NCI-H345 (cell line): ENCODE measurements around the gene SIPA1.

Experiments
- DNase-seq: peaks from one replicate; lab custom pipeline; 2025; lab: John Stamatoyannopoulos, UW

Gene SIPA1, protein sequence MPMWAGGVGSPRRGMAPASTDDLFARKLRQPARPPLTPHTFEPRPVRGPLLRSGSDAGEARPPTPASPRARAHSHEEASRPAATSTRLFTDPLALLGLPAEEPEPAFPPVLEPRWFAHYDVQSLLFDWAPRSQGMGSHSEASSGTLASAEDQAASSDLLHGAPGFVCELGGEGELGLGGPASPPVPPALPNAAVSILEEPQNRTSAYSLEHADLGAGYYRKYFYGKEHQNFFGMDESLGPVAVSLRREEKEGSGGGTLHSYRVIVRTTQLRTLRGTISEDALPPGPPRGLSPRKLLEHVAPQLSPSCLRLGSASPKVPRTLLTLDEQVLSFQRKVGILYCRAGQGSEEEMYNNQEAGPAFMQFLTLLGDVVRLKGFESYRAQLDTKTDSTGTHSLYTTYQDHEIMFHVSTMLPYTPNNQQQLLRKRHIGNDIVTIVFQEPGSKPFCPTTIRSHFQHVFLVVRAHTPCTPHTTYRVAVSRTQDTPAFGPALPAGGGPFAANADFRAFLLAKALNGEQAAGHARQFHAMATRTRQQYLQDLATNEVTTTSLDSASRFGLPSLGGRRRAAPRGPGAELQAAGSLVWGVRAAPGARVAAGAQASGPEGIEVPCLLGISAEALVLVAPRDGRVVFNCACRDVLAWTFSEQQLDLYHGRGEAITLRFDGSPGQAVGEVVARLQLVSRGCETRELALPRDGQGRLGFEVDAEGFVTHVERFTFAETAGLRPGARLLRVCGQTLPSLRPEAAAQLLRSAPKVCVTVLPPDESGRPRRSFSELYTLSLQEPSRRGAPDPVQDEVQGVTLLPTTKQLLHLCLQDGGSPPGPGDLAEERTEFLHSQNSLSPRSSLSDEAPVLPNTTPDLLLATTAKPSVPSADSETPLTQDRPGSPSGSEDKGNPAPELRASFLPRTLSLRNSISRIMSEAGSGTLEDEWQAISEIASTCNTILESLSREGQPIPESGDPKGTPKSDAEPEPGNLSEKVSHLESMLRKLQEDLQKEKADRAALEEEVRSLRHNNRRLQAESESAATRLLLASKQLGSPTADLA

DNA sequence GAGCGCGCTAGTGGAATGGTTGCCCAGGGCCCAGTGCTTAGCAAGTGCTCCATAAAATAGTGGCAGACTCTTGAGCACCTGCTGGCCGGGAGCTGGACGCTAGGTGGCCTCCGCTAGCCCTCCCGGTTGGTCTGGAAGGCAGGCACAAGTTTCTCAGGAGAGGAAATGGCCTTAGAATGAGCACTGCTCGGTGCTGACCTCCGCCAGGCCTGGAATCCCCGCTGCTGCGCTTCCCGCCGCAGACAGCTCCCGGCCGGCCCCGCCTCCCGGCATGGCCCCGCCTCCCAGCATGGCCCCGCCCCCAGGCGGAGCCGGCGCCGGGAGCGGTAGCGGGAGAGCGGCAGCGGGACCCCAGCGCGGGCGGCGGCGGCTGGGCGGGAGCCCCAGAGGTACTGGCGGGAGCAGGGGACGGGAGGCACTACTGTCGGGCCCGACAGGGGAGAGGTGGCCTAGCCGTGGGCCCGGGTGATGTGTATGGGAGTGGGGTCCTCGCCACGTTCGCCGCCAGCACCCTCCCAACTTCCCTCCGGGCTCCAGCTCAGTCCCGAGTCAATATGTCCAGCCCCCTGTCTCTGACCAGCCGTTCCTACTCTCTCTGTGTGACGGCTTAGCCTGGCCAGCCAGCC, at the start of gene SIPA1:
TSS of gene SIPA1 (plus strand) at position 308 of the 626 bp plus-strand sequence. CDS start 2,821 bp downstream, outside the sequence.
- peak; percentile 56 for DNase-seq

DNA sequence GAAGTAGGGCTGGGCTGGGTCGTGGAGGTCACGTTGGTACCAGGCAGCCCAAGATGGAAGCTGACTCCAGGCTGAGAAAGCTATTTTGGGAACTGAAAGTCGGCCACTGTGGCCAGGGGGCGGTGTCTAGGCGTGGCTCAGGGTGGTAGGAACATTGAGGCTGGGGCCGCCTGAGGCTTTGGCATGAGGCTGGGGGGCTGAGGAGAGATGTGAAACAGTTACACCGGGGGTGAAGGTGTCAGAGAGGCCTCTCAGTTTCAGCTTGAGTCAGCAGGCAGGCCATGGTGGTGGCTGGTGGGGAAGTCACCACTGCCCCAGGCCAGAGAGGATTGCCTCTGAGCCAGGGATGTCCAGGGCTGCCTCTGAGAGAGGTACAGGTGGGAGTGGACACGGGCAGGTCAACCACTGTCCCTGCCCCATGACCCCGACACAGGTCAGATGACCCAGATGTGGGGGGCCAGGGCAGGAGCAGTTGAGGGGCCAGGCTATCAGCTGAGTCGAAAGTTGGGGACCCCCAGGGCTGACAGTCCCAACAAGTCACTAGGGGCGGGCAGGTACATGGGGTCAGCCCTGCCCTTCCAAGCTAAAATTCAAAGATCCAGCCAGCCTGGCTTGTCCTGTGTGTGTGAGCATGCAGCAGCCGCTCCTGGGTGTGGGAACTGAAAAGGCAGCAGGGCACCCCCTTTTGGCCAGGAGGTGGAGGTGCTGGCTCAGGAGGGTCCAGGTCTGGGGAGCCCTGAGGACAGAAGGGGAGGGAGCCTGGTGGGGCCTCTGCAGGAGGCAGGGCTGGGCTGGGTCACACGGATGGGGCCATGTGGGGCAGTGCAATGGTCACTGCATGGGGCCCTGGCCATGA, 49.5 kb upstream of the SIPA1 start:
- peak; percentile 23 for DNase-seq

DNA sequence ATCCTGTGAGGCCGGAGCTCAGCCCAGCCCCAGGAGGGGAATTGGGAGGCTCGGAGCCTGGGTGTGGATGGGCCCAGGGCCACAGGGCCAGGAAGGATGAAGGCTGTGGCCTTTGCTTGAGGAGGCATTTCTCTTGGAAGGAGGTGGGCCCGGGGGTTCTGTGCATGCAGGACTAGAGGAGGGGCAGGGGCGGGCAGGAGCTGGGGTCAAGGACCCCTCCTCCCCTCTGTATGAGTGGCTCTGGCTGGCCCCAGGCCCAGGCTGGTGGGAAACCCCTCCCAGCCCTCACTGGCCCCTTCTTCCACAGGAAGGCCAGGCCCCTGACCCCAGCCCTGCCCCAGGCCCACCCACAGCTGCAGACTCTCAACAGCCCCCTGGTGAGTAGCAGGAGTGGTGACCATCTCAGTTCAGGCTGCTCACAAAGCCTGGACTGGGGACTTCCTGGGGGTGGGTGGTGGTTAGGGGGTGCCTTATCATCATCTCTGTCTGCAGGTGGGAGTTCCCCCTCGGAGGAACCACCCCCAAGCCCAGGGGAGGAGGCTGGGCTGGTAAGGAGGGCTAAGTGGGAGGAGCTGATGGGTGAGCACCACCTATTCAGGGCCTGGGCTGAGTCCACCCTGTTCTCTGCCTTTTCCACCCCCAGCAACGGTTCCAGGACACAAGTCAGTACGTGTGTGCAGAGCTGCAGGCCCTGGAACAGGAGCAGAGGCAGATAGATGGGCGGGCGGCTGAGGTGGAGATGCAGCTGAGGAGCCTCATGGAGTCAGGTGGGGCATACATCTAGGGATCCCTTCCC, 48.3 kb upstream of the SIPA1 start:
- DNase-seq: no peak

DNA sequence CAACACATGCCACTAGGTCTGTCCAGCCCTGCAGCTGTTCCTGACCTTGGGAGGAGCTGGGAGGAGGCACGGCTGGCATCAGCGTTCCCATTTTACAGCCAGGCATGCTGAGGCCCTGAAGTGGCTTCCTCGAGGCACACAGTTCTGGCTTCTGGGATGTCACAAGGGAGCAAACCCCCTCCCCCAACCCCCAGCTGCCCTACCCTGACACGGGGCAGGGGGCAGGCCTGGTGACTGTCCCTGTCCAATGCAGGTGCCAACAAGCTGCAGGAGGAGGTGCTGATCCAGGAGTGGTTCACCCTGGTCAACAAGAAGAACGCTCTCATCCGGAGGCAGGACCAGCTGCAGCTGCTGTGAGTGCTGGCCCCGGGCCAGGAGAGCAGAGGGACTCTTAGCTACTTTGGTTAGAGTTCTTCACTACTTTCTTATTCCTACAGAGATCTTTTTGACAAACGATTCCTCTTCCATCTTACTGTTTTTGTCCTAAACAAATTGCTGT, 47.6 kb upstream of the SIPA1 start:
- DNase-seq: peak; percentile 42

DNA sequence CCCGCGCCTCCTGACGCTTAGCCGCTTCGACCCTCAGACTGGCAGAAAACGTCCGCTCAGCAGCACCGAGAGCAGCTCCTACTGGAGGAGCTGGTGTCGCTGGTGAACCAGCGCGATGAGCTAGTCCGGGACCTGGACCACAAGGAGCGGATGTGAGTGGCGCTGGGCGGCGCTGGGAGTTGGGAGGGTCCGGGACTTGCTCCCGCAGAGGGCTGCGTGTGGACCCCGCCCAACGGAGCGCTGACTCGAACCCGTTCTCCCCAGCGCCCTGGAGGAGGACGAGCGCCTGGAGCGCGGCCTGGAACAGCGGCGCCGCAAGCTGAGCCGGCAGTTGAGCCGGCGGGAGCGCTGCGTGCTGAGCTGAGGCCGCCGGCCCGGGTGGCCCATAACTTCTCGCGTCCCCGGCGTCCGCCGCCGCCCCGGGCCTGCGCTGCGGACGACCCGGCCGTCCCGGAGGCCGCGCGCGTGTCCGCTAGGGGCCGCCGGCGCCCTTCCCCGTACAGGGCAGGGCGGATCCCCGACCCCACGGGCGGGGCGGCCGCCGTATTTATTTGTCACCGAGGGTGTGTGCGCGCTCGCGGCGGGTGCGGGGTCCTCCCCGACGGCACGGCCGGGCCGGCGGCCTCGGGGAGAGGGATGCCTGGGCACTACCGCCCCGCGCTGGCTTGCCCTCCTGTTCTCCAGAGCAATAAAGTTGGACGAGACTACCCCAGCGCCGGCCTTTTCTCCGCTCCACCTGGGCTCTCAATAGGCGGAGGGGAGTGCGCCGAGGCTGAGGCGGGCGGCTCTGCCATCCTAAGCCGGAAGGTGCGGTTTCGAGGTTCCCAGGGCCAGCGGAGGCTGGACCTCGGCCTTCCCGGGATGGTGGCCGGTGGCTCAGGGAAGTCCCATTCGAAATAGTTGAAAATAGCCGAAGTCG, 45.7 kb upstream of the SIPA1 start:
- DNase-seq: no peak

DNA sequence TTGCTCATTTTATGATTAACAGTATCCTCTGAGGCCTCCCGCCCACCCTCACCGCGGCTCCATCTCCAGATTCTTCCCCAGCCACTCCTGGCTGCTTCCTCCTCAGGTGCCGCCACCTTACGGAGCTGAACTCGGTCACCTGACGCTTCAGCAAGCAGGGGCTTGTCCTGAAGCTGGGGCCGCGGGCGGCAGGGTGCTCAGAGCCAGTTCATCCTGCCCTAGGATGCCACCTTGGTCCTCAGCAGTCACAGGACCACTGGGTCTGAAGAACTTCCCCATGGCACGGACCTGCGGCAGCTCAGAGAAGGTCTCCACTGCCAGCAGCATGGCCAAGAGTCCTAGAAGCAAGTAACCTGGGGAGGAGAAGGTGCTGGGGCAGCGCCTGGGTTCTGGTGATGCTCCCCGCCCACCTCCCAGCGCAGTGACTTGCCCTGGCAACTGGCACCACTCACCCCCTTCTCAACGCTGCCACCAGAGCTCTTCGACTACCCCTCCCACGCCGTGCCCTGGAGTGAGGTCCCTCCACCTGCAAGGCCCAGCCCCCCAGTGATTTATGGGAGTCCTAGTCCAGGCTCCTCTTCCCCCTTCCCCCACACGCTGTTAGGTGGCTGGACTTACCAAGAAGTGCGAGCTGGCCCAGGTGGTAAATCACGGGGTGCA, 44.9 kb upstream of the SIPA1 start:
- no peak for DNase-seq

DNA sequence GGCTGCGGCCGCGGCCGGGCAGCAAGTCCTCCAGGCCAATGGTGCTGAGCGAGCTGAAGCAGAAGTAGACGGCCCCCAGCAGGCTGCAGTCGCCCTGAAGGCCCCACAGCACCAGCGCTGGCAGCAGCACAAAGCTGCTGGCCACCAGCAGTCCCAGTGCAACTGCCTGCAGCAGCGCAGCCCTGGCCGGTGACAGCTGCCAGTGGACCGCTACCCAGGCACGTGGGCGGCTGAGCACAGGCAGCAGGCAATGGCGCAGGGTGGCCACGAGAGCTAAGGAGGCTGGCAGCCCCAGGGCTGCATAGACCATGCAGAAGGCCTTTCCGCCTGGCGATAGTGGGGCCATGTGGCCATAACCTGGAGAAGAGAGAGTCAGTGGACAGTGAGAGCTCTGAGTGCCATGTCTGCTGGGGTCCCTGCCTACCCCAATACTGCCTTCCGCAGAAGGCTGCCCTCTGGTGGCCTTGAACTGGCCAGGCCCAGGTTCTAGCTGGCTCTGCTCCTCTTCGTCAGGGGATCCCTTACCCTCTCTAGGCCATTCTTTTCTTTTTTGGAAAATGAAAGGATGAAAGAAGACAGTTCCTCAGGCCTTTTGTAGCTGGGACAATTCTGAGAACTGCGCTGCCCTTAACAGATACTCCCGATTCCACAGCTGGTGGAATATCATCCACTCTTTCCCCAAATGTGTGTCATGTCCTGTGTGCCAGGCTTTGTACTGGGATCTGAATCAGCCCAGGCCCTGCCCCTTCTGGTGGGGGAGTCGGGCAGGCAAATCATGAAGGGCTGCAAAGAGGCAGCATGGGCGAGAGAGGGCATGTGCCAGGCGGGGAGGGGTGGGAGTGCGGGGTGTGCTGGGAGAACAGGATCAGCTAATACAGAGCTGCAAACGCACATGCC, 44.1 kb upstream of the SIPA1 start:
- DNase-seq: no peak

DNA sequence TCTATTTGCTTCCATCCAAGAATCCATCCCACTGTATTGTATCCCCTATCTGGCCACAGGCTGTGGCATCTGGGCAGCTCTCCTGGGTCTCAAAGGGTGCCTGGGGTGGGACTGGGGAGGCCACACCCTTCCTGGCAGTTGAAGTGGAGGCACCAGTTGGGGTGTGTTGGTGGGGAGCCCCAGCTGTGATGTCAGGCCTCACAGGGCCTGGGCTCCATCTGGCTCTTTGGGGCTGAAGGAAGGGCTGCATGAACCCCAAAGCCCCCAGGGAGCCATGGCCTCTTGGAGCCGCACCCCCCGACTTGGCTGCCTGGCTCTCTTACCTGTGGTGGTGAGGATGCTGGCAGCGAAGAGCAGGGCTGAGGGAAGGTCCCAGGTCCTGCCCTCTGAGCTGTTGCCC, 42.8 kb upstream of the SIPA1 start:
- no peak for DNase-seq

DNA sequence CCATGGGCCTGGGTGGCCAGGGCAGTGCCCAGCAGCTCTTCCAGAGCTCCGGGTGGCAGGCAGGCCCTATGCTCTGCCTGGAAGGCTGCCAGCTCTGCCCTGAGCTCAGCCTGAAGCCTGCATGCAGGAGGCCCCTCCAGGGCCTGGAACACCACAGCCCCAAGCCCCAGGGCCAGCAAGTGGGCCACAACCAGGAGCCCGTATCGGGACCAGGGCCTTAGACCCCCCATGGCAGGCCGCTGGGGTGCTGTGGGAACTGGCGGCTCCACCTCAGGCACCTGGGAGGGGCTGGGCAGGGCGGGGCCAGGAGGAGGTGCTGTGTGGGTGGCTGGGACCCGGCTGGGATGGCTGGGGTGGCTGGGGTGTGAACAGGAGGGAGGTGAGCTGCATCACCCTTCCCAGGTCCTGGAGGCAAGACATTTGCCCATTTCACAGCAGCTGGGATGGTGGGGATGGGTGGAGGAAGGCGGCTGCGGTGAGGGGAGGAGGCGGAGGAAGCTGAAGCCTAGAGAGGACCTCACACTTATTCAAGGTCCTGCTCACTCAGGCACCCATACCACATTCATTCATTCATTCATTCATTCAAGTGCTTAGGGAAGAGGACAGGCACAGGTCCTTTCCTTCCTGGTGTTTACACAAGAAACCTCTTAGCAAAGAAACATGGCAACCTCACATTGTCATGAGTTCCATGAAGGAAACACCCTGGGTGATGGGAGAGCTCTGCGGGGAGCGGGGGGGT, 42.2 kb upstream of the SIPA1 start, which contains the start of gene KCNK7:
TSS of gene KCNK7 (minus strand) at position 258 of the 739 bp plus-strand sequence. CDS start at position 230, 28 bp downstream.
- DNase-seq: no peak

DNA sequence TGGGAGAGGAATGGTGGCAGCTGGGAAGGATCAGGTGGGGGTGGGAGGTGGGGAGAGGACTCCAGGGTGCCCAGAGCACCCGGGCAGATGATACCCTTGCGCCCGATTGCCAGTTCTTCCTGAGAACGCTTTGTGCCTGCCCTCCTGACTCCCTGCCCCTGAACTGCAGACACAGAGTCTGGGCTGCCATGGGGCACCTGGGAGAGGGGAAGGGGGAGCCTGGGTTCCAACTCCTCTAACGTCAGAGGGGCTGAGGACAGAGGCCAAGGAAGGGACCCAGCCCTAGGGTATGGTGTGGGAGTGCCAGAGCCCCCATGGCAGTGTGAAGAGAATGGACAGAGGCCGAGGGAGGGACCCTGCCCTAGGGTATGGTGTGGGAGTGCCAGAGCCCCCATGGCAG, 41.4 kb upstream of the SIPA1 start:
- no peak for DNase-seq

DNA sequence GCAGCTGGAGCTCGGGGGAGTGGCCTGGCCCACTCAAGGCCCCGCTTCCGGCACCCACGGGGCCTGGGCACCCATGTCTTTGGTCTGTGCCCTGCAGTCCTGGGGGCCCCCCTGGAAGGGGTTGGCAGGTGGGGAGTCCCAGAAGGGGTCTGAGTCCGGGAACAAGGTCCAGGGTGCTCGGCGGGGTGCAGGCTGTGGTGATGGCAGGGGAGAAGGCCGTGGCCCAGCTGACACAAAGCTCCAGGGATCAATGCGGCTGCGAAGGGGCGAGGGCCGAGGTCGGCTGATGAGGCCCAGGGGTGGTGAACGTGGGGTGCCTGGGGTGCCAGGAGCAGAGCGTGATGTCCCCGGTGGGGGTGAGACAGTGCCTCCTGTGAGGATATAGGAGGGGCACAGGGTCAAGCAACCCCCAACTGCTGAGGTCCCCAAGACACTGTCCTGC, 39.6 kb upstream of the SIPA1 start:
- DNase-seq: no peak

DNA sequence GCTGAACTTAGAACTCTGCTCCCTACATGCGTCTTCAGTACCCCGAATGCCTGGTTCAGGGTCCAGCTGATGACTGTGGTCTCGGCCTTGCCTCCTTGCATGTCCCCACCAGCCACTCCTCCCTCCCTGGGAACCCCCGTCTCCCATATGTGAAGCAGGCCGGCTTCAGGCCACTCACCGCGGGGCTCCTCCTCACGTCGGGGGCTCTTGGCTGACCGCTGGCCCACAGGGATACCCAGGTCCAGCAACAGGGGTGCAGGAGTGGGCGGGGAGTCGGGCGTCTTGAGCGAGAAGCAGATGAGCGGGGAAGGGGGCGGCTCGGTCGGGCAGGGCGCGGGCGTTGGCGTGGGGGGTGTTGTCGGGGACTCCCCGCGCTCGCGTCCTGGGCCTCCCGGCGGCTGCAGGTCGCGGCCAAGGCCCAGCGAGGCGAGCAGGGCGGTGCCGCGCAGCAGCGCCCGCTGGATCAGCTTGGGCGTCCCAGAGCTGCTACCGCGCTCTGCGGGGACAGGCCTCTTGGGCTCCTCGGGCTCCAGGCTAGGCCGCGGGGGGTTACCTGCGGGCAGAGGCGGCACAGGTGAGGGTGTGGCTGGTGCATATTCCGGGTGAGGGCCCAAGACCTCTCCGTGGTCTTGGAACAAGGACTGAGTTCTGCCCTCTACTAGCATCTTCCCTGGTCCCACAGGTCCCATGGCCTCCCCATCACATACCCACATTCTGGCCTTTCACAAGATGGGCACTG, 38.5 kb upstream of the SIPA1 start:
- no peak for DNase-seq

DNA sequence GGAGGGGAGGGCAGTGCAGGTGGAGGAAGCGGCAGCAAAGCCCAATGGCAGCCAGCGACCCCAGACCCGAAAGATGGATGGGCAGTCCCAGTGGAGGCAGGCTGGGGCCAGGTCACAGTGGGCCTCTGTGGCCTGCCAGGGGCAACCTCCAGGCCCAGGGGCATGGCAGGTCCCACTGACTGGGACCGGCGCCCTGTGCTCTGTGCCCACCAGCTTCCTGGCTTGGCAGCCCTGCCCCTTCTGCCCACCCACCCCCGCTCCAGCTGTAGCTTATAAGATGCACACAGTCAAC, 38.0 kb upstream of the SIPA1 start:
- DNase-seq: no peak

DNA sequence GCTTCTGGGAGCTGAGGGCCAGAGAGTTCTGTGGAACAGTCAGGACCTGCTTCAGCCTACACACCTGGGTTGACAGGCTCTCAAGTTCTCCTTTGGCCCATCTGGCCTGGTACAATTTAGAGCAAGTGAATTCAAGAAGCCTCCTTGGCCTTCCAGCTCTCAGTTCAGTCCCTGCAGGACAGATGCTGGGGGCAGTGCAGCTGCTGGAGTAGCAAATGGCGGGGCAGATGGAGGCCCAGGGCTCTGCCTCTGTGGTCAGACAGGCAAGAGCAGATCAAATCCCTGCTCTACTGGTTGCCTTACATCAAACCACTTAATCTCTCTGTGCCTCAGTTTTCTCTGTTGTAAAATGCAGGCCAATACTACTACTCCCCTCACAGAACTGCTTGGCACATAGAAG, 33.6 kb upstream of the SIPA1 start:
- no peak for DNase-seq

DNA sequence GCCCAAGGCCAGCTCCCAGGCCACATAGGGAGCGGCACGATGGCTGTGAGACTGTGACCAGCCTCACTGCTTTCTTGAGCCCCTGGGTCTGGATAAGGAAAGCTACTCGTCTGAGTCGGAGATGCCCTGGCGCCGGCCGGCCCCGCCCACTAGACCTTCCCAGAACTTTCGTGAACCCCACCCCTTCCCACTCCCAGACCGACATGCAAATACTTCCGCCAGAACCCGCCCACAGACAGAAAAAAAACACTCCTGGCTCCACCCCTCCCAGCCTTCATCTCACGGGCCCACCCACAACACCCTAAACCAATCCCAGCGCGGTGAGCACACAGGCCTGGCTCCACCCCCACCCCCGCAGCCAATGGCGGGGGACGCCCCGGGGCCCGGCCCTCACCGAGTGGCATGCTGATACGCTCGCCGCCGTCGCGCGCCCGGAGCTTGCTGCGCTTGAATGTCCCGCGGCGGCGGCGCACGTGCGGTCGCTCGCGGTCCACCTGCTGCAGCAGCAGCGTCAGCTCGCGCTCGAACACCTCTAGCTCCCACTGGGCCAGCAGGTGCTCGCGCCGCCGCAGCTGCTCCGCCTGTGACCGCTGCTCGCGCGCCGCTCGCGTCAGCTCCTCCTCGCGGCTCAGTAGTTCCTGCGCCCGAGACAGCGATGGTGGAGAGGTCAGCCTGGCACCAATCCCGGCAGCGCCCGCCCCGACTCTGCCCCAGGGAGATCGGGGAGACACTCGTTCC, 30.9 kb upstream of the SIPA1 start:
- no peak for DNase-seq
